GM10248 (cell line): Measurements from ENCODE around the gene GSTM1.

Experiments used
- CTCF ChIA-PET: fragments of 300-600 bp; sonication (Branson Sonifier 250); formaldehyde crosslinking; extraction: SDS; loops from one replicate; lab custom pipeline; 2021; ENCODE audit warnings: antibody characterized with exemption; lab: Yijun Ruan, JAX
- POLR2A ChIA-PET: fragments of 350-650 bp; sonication (Branson Sonifier 250); formaldehyde crosslinking; extraction: SDS; loops from one replicate; lab custom pipeline; 2020; ENCODE audit warnings: antibody characterized with exemption; lab: Yijun Ruan, JAX
- DNase-seq: peaks from one replicate; pipeline ENCODE4 v3.0.0; 2012; ENCODE audit errors: extremely low spot score
- TF ChIP-seq, protein P1 (sequence below): IDR thresholded peaks from 2 replicates; pipeline ENCODE4 v1.5.1; 2012; ENCODE audit warnings: mild to moderate bottlenecking, low read depth; ENCODE audit errors: extremely low read depth, missing control alignments, control extremely low read depth

The GSTM1 gene

DNA sequence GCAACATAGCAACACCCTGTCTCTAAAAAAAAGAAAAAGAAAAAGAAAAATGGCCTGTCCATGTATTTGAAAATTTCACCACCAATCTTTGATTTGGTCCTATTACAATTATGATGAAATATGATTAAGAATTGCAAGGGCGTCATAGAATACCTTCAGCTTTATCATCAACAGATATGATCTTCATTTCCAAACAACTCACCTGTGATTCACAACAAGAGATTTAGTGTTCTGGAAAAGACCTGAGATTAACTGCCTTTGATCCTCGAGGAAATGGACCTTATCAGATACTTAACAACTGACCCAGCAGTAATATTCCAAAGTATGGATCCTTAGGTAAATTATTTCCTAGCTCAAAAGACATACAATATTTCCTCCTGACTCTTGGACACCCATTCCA, 35.2 kb upstream of the GSTM1 start:
- ChIA-PET POLR2A (no interaction called here), CTCF (interaction anchor here (0.8 to 5.9 kb wide), 9 partner anchors 12 to 332 kb away, joined by 3 to 98 read pairs (median 9); partner anchors contain the start of genes AHCYL1 and CYB561D1)
- DNase-seq: no peak
- TF ChIP-seq, protein P1, sequence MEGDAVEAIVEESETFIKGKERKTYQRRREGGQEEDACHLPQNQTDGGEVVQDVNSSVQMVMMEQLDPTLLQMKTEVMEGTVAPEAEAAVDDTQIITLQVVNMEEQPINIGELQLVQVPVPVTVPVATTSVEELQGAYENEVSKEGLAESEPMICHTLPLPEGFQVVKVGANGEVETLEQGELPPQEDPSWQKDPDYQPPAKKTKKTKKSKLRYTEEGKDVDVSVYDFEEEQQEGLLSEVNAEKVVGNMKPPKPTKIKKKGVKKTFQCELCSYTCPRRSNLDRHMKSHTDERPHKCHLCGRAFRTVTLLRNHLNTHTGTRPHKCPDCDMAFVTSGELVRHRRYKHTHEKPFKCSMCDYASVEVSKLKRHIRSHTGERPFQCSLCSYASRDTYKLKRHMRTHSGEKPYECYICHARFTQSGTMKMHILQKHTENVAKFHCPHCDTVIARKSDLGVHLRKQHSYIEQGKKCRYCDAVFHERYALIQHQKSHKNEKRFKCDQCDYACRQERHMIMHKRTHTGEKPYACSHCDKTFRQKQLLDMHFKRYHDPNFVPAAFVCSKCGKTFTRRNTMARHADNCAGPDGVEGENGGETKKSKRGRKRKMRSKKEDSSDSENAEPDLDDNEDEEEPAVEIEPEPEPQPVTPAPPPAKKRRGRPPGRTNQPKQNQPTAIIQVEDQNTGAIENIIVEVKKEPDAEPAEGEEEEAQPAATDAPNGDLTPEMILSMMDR: no peak

DNA sequence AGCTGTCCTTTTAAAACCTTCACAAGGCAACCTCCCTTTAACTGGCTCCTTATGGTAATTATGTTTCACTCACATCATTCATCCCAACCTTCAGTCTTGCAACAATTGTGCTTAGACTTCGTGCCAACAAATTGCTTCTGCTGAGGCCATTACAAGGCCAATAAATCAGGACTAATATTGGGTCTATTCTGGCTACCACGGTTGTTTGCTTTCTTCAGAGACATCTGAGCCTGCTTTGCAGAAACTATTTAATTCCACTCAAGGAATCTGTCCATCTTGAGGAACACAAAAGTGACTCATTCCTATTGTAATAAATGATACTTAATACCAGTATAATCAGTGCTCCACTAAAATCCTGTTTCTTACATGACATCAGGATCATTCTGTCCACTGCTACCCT, 34.3 kb upstream of the GSTM1 start:
- TF ChIP-seq, protein P1: no peak
- POLR2A ChIA-PET: no interaction called here
- CTCF ChIA-PET: interaction anchor here (1.0 to 5.9 kb wide), 5 partner anchors 13 to 331 kb away, joined by 3 to 98 read pairs (median 13); partner anchors contain the start of gene AHCYL1
- no peak for DNase-seq

DNA sequence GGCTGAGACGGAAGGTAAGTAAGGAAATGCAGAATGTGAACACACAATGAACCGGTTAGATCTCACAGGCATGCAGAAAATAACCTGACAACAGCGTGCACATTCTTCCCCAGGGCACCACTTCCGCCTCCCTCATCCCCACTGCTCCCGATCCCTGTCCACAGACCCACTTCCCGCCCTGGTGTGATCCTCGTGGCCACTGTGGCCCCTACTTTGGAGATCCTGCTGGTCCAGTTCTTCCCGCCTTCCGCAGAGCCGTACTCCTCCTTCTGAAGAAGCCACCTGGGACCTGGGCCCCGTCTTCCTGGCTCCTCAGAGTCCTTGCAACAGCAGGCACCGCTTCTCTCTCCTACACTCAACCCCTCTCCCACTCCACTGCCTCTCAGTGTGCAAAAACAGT, 33.1 kb upstream of the GSTM1 start:
- ChIA-PET POLR2A (no interaction called here), CTCF (interaction anchor here (1.1 to 9.3 kb wide), 6 partner anchors 9 to 330 kb away, joined by 3 to 108 read pairs (median 6); partner anchors contain the start of gene AHCYL1)
- DNase-seq: no peak
- TF ChIP-seq, protein P1: no peak

DNA sequence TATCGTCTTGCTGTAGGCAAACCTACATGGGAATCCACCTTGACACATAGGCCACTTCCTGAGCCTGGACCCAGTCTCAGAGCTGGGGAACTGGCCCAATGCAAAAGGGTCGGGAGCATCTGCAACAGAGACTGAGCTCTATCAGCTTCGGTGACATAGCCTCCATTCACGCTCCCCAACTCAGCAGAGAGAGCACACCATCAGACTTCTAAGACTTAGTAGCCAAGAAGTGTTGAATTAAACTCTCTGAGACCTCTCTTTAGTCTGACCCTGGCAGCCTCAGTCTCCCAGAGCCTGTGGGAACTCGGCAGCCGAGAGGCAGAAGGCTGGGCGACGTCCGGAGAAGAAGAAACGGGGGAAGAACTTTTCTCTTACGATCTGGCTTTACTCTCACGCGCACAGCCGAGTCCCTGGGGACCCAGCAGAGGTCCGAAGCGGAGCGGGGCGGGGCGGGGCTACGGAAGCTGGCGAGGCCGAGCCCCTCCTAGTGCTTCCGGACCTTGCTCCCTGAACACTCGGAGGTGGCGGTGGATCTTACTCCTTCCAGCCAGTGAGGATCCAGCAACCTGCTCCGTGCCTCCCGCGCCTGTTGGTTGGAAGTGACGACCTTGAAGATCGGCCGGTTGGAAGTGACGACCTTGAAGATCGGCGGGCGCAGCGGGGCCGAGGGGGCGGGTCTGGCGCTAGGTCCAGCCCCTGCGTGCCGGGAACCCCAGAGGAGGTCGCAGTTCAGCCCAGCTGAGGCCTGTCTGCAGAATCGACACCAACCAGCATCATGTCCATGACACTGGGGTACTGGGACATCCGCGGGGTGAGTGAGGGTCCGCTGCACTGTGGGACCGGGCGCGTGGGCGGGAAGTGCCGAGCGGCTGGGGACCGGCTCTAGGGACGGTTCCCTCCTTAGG, 31.8 kb upstream of the GSTM1 start, which contains the start of gene GSTM4:
Gene GSTM4, plus strand, starts transcription at position 485 of the 905 bp plus-strand sequence. Its CDS starts 291 bp downstream, at position 776.
- TF ChIP-seq, protein P1: no peak
- DNase-seq: peak; percentile 91
- ChIA-PET POLR2A (interaction anchor here (0.5 to 1.0 kb wide), 3 partner anchors 84 to 378 kb away, joined by 3 to 4 read pairs (median 3); no protein-coding TSS in a partner anchor), CTCF (interaction anchor here (0.7 to 9.3 kb wide), 13 partner anchors 10 to 373 kb away, joined by 3 to 108 read pairs (median 4); partner anchors contain the start of genes AHCYL1 and CYB561D1)

DNA sequence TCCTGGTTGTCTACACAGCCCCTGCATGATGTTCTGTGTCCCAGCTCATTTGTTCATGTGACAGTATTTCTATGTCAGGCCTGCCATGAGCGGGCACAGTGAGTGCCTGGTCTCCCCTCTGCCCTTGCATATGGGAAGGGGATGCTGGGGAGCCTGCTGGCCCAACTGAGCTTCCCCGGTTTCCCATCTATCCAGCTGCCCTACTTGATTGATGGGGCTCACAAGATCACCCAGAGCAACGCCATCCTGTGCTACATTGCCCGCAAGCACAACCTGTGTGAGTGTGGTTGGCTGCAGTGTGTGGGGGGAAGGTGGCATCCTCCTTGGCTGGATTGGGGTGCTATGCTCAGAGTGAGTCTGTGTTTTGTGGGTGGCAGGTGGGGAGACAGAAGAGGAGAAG, 30.2 kb upstream of the GSTM1 start:
- no peak for DNase-seq
- TF ChIP-seq, protein P1: no peak
- POLR2A ChIA-PET: no interaction called here
- CTCF ChIA-PET: interaction anchor here (1.2 to 9.3 kb wide), 4 partner anchors 9 to 18 kb away, joined by 3 to 108 read pairs (median 4); no protein-coding TSS in a partner anchor

DNA sequence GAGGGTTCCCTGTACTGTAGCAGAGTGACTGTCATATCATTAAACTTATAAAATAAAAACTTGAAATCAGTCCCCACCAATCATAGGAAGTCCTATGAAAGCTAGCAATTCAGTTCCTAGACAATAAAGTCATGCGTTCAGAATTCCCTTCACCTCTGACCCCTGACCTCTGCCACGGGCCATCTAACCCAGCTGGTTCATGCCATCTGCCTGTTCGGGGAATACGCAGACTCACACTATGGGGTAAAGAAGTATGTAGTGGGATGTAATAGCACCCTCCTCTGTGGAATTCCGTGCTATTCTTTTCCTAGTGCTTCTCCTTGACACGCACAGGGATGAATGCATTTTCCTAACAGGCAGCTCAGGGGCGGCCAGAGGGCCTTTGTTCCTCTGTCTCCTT, 29.6 kb upstream of the GSTM1 start:
- ChIA-PET CTCF (interaction anchor here (1.2 to 9.3 kb wide), 4 partner anchors 8 to 18 kb away, joined by 3 to 108 read pairs (median 6); no protein-coding TSS in a partner anchor), POLR2A (interaction anchor here (0.7 kb wide), 1 partner anchor 109 kb away, joined by 3 read pairs; no protein-coding TSS in a partner anchor)
- TF ChIP-seq, protein P1: no peak
- DNase-seq: no peak
